Mesenchymal stem cell (in vitro differentiated cells and primary cell): ENCODE measurements around the gene PCDH18.
"Not testable (repeated sequence)": the region's sequence is repeated elsewhere in the genome, so short reads cannot be mapped to it uniquely, and the experiment has no call there.

Experiments used
- DNase-seq: peaks from one replicate; pipeline ENCODE4 v3.0.0-alpha.2; 2013
- H2AFZ ChIP-seq: one replicate; pipeline ENCODE4 v1.6.1; 2013; ENCODE audit warnings: low read depth, mild to moderate bottlenecking, control low read depth, inconsistent platforms, low read length, moderate library complexity
- H2AK5ac ChIP-seq: 2 replicates; pipeline ENCODE4 v1.6.1; 2013; ENCODE audit warnings: low read length, moderate library complexity, mild to moderate bottlenecking, inconsistent platforms; ENCODE audit not compliant: severe bottlenecking
- H2BK120ac ChIP-seq: one replicate; pipeline ENCODE4 v1.6.1; 2013; ENCODE audit warnings: low read depth, mild to moderate bottlenecking, inconsistent platforms, low read length, moderate library complexity
- H2BK12ac ChIP-seq, 2 experiments: one replicate each; pipeline ENCODE4 v1.6.1; 2013; ENCODE audit warnings: inconsistent platforms in 2 of 2, low read length in 2 of 2, mild to moderate bottlenecking in 2 of 2, moderate library complexity in 2 of 2, control low read depth in 1 of 2
- H2BK15ac ChIP-seq: one replicate; pipeline ENCODE4 v1.6.1; 2013; ENCODE audit warnings: mild to moderate bottlenecking, low read depth, inconsistent platforms; ENCODE audit not compliant: poor library complexity, severe bottlenecking
- H2BK5ac ChIP-seq: 2 replicates; pipeline ENCODE4 v1.6.1; 2013; ENCODE audit warnings: low read depth, mild to moderate bottlenecking, low read length, control low read depth, inconsistent platforms; ENCODE audit not compliant: poor library complexity, severe bottlenecking
- H3K14ac ChIP-seq, 2 experiments: one replicate each; pipeline ENCODE4 v1.6.1; 2013; ENCODE audit warnings: inconsistent platforms in 2 of 2, low read length in 2 of 2, control low read depth in 1 of 2, mild to moderate bottlenecking in 1 of 2, moderate library complexity in 1 of 2
- H3K18ac ChIP-seq, 2 experiments: one replicate each; pipeline ENCODE4 v1.6.1; 2013; ENCODE audit warnings: inconsistent platforms in 2 of 2, low read length in 2 of 2, control low read depth in 1 of 2, low read depth in 1 of 2, mild to moderate bottlenecking in 1 of 2
- H3K23ac ChIP-seq, 2 experiments: one replicate each; pipeline ENCODE4 v1.6.1; 2013; ENCODE audit warnings: inconsistent platforms in 2 of 2, low read length in 2 of 2, mild to moderate bottlenecking in 2 of 2, moderate library complexity in 2 of 2, control low read depth in 1 of 2
- H3K27ac ChIP-seq: 2 replicates; pipeline ENCODE4 v1.5.1; 2013; ENCODE audit warnings: mild to moderate bottlenecking, moderate library complexity, low read length, control low read depth, inconsistent platforms; ENCODE audit not compliant: poor library complexity, severe bottlenecking
- H3K27me3 ChIP-seq, 2 experiments: 2 replicates each; pipeline versions ENCODE4 v1.6.1 to v1.7.0; 2013; ENCODE audit warnings: low read length in 2 of 2, mild to moderate bottlenecking in 2 of 2, moderate library complexity in 2 of 2, control low read depth in 1 of 2, inconsistent platforms in 1 of 2; ENCODE audit not compliant: control insufficient read depth in 1 of 2, insufficient read depth in 1 of 2
- H3K36me3 ChIP-seq, 2 experiments: 2 replicates each; pipeline versions ENCODE4 v1.6.1 to v1.7.0; 2013; ENCODE audit warnings: low read length in 2 of 2, control low read depth in 1 of 2, inconsistent platforms in 1 of 2, low read depth in 1 of 2, mild to moderate bottlenecking in 1 of 2; ENCODE audit not compliant: insufficient read depth in 2 of 2, control insufficient read depth in 1 of 2
- H3K4ac ChIP-seq, 2 experiments: one replicate each; pipeline ENCODE4 v1.6.1; 2013; ENCODE audit warnings: inconsistent platforms in 2 of 2, low read length in 2 of 2, mild to moderate bottlenecking in 2 of 2, moderate library complexity in 2 of 2, control low read depth in 1 of 2, low read depth in 1 of 2
- H3K4me1 ChIP-seq: 2 replicates; pipeline ENCODE4 v1.6.1; 2013; ENCODE audit warnings: low read depth, low read length, control low read depth; ENCODE audit not compliant: control insufficient read depth, insufficient read depth
- H3K4me2 ChIP-seq: 2 replicates; pipeline ENCODE4 v1.6.1; 2013; ENCODE audit warnings: low read length, mild to moderate bottlenecking, inconsistent platforms; ENCODE audit not compliant: poor library complexity, severe bottlenecking
- H3K4me3 ChIP-seq, 2 experiments: 2 replicates each; pipeline versions ENCODE4 v1.5.1 to v1.7.0; 2013; ENCODE audit warnings: low read length in 2 of 2, mild to moderate bottlenecking in 2 of 2, control low read depth in 1 of 2, low read depth in 1 of 2; ENCODE audit not compliant: insufficient read depth in 1 of 2
- H3K79me1 ChIP-seq: replicated peaks from 2 replicates; pipeline ENCODE4 v1.6.1; 2013; ENCODE audit warnings: mild to moderate bottlenecking, control low read depth, low read length, inconsistent platforms; ENCODE audit not compliant: poor library complexity, severe bottlenecking
- H3K9ac ChIP-seq: 2 replicates; pipeline ENCODE4 v1.7.0; 2013; ENCODE audit warnings: mild to moderate bottlenecking, low read length, moderate library complexity
- H3K9me3 ChIP-seq: 2 replicates; pipeline ENCODE4 v1.7.0; 2013; ENCODE audit warnings: mild to moderate bottlenecking, low read length; ENCODE audit not compliant: control insufficient read depth
- H4K8ac ChIP-seq: one replicate; pipeline ENCODE4 v1.6.1; 2013; ENCODE audit warnings: inconsistent platforms, mild to moderate bottlenecking, low read length, moderate library complexity
- H4K91ac ChIP-seq: one replicate; pipeline ENCODE4 v1.6.1; 2013; ENCODE audit warnings: mild to moderate bottlenecking, low read length, inconsistent platforms
- WGBS: methylation state at CpG from one replicate; pipeline ENCODE4 v1.1.7; 2013; ENCODE audit warnings: mixed read lengths; 5-methylcytosine and 5-hydroxymethylcytosine counted together

Gene PCDH18

DNA sequence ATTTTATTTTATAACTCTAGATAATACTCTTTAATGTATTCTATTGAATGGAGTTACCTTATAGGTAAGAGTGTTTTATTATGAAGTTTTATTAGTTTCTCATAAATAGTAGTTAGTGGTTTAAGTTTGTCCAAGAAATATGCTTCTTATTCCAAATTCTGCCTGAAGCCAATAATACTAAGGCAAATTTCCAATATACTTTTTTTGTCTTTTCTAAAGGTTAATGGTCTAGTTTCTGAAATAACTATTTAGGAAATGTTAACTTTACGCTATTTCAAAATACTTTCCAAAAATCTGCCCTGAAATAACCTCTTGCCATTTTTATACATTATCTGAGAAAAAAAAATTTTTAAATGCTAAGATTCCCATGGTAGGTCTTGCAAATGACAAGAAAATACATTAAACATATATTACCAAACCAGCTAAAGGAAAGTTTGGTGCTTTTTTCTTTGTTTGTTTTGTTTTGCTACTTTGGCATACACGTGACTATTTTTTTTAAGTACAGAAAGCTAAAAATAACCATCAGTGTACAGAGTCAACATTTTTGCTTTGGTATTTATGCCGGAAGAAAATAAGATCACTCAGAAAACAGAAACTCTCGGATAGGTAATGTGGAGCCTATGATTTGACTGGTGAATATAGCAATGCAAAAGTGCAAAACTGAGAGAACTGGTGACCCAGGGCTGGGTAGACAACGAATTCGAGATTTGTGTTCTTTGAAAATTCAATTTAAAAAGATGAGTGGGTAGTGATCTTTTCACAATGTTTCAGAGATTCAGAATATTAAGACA, 29.8 kb downstream of the PCDH18 start:
- WGBS = 97% methylated on average over 4 of the region's 6 CpGs
- no peaks in the 10 kb centered on the region for H3K27me3 ChIP-seq

DNA sequence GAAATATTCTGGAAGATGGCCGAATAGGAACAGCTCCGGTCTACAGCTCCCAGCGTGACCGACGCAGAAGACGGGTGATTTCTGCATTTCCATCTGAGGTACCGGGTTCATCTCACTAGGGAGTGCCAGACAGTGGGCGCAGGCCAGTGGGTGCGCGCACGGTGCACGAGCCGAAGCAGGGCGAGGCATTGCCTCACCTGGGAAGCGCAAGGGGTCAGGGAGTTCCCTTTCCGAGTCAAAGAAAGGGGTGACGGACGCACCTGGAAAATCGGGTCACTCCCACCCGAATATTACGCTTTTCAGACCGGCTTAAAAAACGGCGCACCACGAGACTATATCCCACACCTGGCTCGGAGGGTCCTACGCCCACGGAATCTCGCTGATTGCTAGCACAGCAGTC, 36.0 kb downstream of the PCDH18 start:
- not testable (repeated sequence) for H3K79me1 ChIP-seq, H2BK5ac ChIP-seq, H2BK120ac ChIP-seq, H3K4me3 ChIP-seq, H3K14ac ChIP-seq, DNase-seq, H2AFZ ChIP-seq, H4K91ac ChIP-seq, H3K18ac ChIP-seq, H3K4ac ChIP-seq, H2AK5ac ChIP-seq, H3K36me3 ChIP-seq, H3K9me3 ChIP-seq, H3K9ac ChIP-seq, H3K4me1 ChIP-seq, H3K4me2 ChIP-seq, H3K23ac ChIP-seq, H3K27me3 ChIP-seq, H2BK15ac ChIP-seq, H3K27ac ChIP-seq, H4K8ac ChIP-seq, H2BK12ac ChIP-seq
- WGBS = 94% methylated on average over 7 of the region's 29 CpGs

More for the DNA sequence above, 29.8 kb downstream of the PCDH18 start:
- H3K4ac ChIP-seq = no peak overlapping the region
- no peak overlapping the region for H2AK5ac ChIP-seq
- H3K9me3 ChIP-seq = no peaks in the 10 kb centered on the region
- no peaks in the 10 kb centered on the region for H3K4me1 ChIP-seq
- H3K9ac ChIP-seq = no peak overlapping the region
- H2BK5ac ChIP-seq = no peak overlapping the region
- H2BK15ac ChIP-seq = no peak overlapping the region
- H4K8ac ChIP-seq = no peak overlapping the region
- H3K4me3 ChIP-seq = no peak overlapping the region
- no peaks in the 10 kb centered on the region for H3K79me1 ChIP-seq
- no peak overlapping the region for H2BK12ac ChIP-seq
- H2AFZ ChIP-seq = no peak overlapping the region
- DNase-seq = no peak
- no peak overlapping the region for H4K91ac ChIP-seq
- no peak overlapping the region for H3K27ac ChIP-seq
- no peak overlapping the region for H3K14ac ChIP-seq
- H3K4me2 ChIP-seq = no peak overlapping the region
- H3K18ac ChIP-seq = no peak overlapping the region
- no peaks in the 10 kb centered on the region for H3K36me3 ChIP-seq
- H3K23ac ChIP-seq = no peak overlapping the region
- no peak overlapping the region for H2BK120ac ChIP-seq

GRCh38 chr4:137495578-137495977, 36.7 kb downstream of the PCDH18 start:
- no peaks in the 10 kb centered on the region for H3K27me3 ChIP-seq
- no peak overlapping the region for H3K23ac ChIP-seq
- H3K4me3 ChIP-seq = no peak overlapping the region
- no peak overlapping the region for H2AFZ ChIP-seq
- no peak overlapping the region for H3K4ac ChIP-seq
- H3K18ac ChIP-seq = no peak overlapping the region
- no peak overlapping the region for H3K27ac ChIP-seq
- H3K4me2 ChIP-seq = no peak overlapping the region
- no peak overlapping the region for H2BK5ac ChIP-seq
- H3K9ac ChIP-seq = no peak overlapping the region
- 88% methylated on average over 2 of the region's 2 CpGs for WGBS
- H4K91ac ChIP-seq = no peak overlapping the region
- H3K79me1 ChIP-seq = no peaks in the 10 kb centered on the region
- no peak overlapping the region for H2BK15ac ChIP-seq
- no peak for DNase-seq
- no peak overlapping the region for H2AK5ac ChIP-seq
- H3K36me3 ChIP-seq = no peaks in the 10 kb centered on the region
- H4K8ac ChIP-seq = no peak overlapping the region
- no peaks in the 10 kb centered on the region for H3K4me1 ChIP-seq
- H2BK120ac ChIP-seq = no peak overlapping the region
- no peaks in the 10 kb centered on the region for H3K9me3 ChIP-seq
- H3K14ac ChIP-seq = no peak overlapping the region
- no peak overlapping the region for H2BK12ac ChIP-seq

DNA sequence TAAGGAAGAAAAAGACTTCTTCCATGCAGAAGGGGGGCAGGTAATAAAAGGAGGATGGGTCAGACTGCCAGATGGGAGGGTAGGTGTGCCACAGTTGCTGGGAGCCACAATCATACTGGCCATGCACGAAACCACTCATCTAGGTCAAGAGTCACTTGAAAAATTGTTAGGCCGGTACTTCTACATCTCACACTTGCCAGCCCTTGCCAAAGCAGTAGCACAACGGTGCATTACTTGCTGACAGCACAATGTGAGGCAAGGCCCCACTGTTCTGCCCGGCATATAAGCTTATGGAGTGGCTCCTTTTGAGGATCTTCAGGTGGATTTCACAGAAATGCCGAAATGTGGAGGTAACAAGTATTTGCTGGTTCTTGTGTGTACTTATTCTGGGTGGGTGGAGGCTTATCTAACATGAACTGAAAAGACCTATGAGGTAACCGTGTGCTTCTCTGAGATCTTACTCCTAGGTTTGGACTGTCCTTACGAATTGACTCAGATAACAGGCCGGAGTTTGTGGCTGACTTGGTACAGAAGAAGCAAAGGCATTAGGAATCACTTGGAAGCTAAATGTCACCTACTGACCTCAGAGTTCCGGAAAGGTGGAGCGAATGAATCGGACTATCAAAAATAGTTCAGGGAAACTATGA, 48.9 kb downstream of the PCDH18 start:
- H3K27ac ChIP-seq, H3K9ac ChIP-seq: not testable (repeated sequence)

More for the DNA sequence above, 48.9 kb downstream of the PCDH18 start:
- not testable (repeated sequence) for H3K23ac ChIP-seq, H3K4me2 ChIP-seq, H2BK15ac ChIP-seq, H3K27me3 ChIP-seq, H3K4me1 ChIP-seq, H4K8ac ChIP-seq, H3K4ac ChIP-seq, H3K79me1 ChIP-seq, H2BK120ac ChIP-seq, H2AFZ ChIP-seq, H2AK5ac ChIP-seq, H2BK12ac ChIP-seq, H2BK5ac ChIP-seq, H3K14ac ChIP-seq, H4K91ac ChIP-seq, DNase-seq, H3K36me3 ChIP-seq, H3K9me3 ChIP-seq, H3K4me3 ChIP-seq, H3K18ac ChIP-seq
- 93% methylated on average over 9 of the region's 11 CpGs for WGBS
